Caco-2 (cell line): ENCODE measurements around the gene EPHB1. TPM values are rescaled to one million over a fixed set of nuclear protein-coding genes. Genes with fewer than 3 reads are reported as not detected.

Source experiments
- Bru-seq: library from RNA; stranded (reverse); fragments of 400-500 nt; gene quantifications from one replicate; lab custom pipeline; 2021; lab: Mats Ljungman, UMichigan
- BruChase-seq, 2 experiments: library from RNA; stranded (reverse); fragments of 400-500 nt; gene quantifications; one replicate each; lab custom pipeline; 2021; lab: Mats Ljungman, UMichigan
- BruUV-seq: library from RNA; stranded (reverse); fragments of 400-500 nt; replicated peaks from 2 replicates; lab custom pipeline; 2021; lab: Mats Ljungman, UMichigan
- CTCF ChIA-PET: fragments of 300-600 bp; sonication (Branson Sonifier 250); formaldehyde crosslinking; loops from one replicate; lab custom pipeline; 2022; ENCODE audit warnings: antibody characterized with exemption; lab: Charles Lee
- POLR2A ChIA-PET: fragments of 300-600 bp; sonication (Branson Sonifier 250); formaldehyde crosslinking; loops from one replicate; lab custom pipeline; 2022; ENCODE audit warnings: antibody characterized with exemption; lab: Charles Lee
- DNase-seq, 2 experiments: peaks; one replicate each; pipeline versions ENCODE4 v3.0.0 to v3.0.0-alpha.2; 2020 to 2022
- H3K27me3 ChIP-seq: replicated peaks from 2 replicates; pipeline ENCODE4 v1.6.0; 2011; ENCODE audit warnings: low read length; ENCODE audit not compliant: control insufficient read depth, insufficient read depth
- H3K36me3 ChIP-seq: 2 replicates; pipeline ENCODE4 v1.5.1; 2011; ENCODE audit warnings: low read length; ENCODE audit not compliant: control insufficient read depth, insufficient read depth
- H3K4me1 ChIP-seq: fragments of 250-450 bp; sonication (Bioruptor Pico); 2 replicates; pipeline ENCODE4 v1.5.1; 2020; ENCODE audit warnings: mild to moderate bottlenecking
- H3K4me3 ChIP-seq: 2 replicates; pipeline ENCODE4 v1.5.1; 2011; ENCODE audit warnings: low read depth, mild to moderate bottlenecking, control low read depth, low read length
- H3K9me3 ChIP-seq: fragments of 250-450 bp; sonication (Bioruptor Pico); 2 replicates; pipeline ENCODE4 v1.5.1; 2020; ENCODE audit warnings: mild to moderate bottlenecking, moderate library complexity
- H3K27ac Mint-ChIP-seq: one replicate; pipeline ENCODE4 v1.8.0; 2022; ENCODE audit warnings: mixed read lengths; ENCODE audit not compliant: unreplicated experiment
- H3K27me3 Mint-ChIP-seq: one replicate; pipeline ENCODE4 v1.8.0; 2022; ENCODE audit warnings: mixed read lengths; ENCODE audit not compliant: insufficient read depth, unreplicated experiment
- H3K36me3 Mint-ChIP-seq: one replicate; pipeline ENCODE4 v1.8.0; 2022; ENCODE audit warnings: mild to moderate bottlenecking, mixed read lengths; ENCODE audit not compliant: insufficient read depth, unreplicated experiment
- H3K4me1 Mint-ChIP-seq: one replicate; pipeline ENCODE4 v1.8.0; 2022; ENCODE audit warnings: low read depth, mixed read lengths; ENCODE audit not compliant: unreplicated experiment
- H3K4me3 Mint-ChIP-seq: one replicate; pipeline ENCODE4 v1.8.0; 2022; ENCODE audit warnings: mild to moderate bottlenecking, moderate library complexity, mixed read lengths; ENCODE audit not compliant: unreplicated experiment
- H3K9me3 Mint-ChIP-seq: one replicate; pipeline ENCODE4 v1.8.0; 2022; ENCODE audit warnings: mixed read lengths; ENCODE audit not compliant: unreplicated experiment
- intact Hi-C: fragments of 100-400 bp; cut with micrococcal nuclease; formaldehyde crosslinking; loops from one replicate; pipeline ENCODE4 v1.10.0; 2022; ENCODE audit not compliant: unreplicated experiment
- long read RNA-seq: library from polyadenylated mRNA; stranded (forward); transcript quantifications from one replicate; pipeline ENCODE4 v2.0.0, GENCODE V29; 2022
- total RNA-seq: library from RNA; stranded (reverse); gene quantifications from 2 replicates; pipeline ENCODE4 v1.2.3, GENCODE V29; 2022
- TF ChIP-seq, protein P1 (sequence below), 2 experiments: fragments of 200-600 bp in 1 of 2; IDR thresholded peaks; 1 replicate in 1 of 2; 2 replicates in 1 of 2; pipeline versions ENCODE4 v1.5.1 to v1.8.0; 2011 to 2022; ENCODE audit warnings: antibody characterized with exemption in 1 of 2, control low read depth in 1 of 2, inconsistent platforms in 1 of 2, low read depth in 1 of 2, low read length in 1 of 2, mild to moderate bottlenecking in 1 of 2, moderate library complexity in 1 of 2; ENCODE audit not compliant: insufficient read depth in 1 of 2, severe bottlenecking in 1 of 2, unreplicated experiment in 1 of 2

The EPHB1 gene
- total RNA-seq (2.3 and 4.6 TPM in 2 replicates), Bru-seq, nascent RNA (percentile 43 among the genes with signal in this experiment), BruChase-seq, experiment 1, labeled RNA remaining after a 2-hour chase (percentile 38 among the genes with signal in this experiment), BruChase-seq, experiment 2, labeled RNA remaining after a 6-hour chase (percentile 36 among the genes with signal in this experiment)
- long read RNA-seq, full-length matches to known transcripts: 1 of 5 reads
- long read RNA-seq, partial matches to known transcripts: 3 of 5 reads
- long read RNA-seq, other reads (novel, unspliced or antisense): 1 of 5 reads

DNA sequence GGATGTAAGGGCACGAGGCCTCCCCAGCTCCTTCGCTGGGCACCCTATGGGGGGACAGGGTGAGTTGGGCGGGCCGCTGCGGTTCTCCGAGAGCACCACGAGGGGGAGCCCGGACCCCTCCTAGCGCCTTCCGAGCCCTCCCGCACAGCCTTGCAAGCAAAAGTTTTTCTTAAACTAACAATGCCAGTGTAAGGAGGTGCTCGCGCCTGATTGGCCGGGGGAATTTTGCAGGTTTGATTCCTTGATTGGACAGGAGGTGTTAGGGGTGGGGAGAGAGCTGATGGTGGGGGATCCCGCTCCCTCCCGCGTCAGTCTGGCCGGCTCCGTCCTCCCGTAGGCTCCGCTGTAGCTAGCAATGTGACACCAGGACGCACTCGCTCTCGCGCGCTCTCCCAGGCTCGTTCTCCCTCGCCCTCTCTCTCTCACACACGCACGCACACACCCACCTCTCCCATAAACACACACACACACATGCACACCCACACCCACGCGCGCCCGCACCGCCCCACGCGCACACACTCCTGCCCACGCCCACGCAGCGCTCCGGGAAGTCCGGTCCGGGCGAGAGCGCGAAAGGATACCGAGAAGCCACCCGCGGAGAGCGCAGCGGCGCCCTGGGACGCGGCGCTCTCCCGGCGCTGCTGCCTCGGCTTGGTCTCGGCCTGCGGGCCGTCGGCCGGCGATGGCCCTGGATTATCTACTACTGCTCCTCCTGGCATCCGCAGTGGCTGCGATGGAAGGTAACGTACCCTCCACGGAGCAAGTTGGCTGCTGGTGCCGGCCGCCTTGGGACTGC lies at the start of gene EPHB1:
Gene EPHB1, plus strand, starts transcription at position 311 of the 796 bp plus-strand sequence.
- Histone ChIP-seq H3K4me1 (no peaks in the 10 kb centered on the region; the same call in 1 of the 2 replicates), H3K36me3 (no peaks in the 10 kb centered on the region), H3K4me3 (peak within 1 kb of the TSS; percentile 53), H3K27me3 (peaks cover 3% of the 10 kb centered on the region), H3K9me3 (no peaks in the 10 kb centered on the region)
- intact Hi-C loops: loop anchor here (5.0 to 10.0 kb wide), 2 partner anchors 180 to 193 kb away; no protein-coding TSS in a partner anchor
- Mint-ChIP-seq H3K9me3 (no peaks in the 10 kb centered on the region), H3K36me3 (no peaks in the 10 kb centered on the region), H3K4me1 (no peaks in the 10 kb centered on the region), H3K27me3 (peaks cover 21% of the 10 kb centered on the region), H3K27ac (no peak within 1 kb of the TSS), H3K4me3 (peak within 1 kb of the TSS; percentile 96)
- BruUV-seq: no TSS peak
- POLR2A ChIA-PET: interaction anchor here (0.6 kb wide), 1 partner anchor 169 kb away, joined by 3 read pairs; no protein-coding TSS in a partner anchor
- CTCF ChIA-PET: interaction anchor here (0.5 to 2.4 kb wide), 20 partner anchors 10 to 1276 kb away, joined by 3 to 12 read pairs (median 3); no protein-coding TSS in a partner anchor
- peak; percentile 83 to 88 for DNase-seq
- TF ChIP-seq, protein P1, sequence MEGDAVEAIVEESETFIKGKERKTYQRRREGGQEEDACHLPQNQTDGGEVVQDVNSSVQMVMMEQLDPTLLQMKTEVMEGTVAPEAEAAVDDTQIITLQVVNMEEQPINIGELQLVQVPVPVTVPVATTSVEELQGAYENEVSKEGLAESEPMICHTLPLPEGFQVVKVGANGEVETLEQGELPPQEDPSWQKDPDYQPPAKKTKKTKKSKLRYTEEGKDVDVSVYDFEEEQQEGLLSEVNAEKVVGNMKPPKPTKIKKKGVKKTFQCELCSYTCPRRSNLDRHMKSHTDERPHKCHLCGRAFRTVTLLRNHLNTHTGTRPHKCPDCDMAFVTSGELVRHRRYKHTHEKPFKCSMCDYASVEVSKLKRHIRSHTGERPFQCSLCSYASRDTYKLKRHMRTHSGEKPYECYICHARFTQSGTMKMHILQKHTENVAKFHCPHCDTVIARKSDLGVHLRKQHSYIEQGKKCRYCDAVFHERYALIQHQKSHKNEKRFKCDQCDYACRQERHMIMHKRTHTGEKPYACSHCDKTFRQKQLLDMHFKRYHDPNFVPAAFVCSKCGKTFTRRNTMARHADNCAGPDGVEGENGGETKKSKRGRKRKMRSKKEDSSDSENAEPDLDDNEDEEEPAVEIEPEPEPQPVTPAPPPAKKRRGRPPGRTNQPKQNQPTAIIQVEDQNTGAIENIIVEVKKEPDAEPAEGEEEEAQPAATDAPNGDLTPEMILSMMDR (IDR thresholded peaks at IDR 0.05; ENCODE audit: insufficient read depth in 1 of 2, low read depth in 1 of 2, low read length in 1 of 2, severe bottlenecking in 1 of 2, unreplicated experiment in 1 of 2): peak; percentile 86 to 94

DNA sequence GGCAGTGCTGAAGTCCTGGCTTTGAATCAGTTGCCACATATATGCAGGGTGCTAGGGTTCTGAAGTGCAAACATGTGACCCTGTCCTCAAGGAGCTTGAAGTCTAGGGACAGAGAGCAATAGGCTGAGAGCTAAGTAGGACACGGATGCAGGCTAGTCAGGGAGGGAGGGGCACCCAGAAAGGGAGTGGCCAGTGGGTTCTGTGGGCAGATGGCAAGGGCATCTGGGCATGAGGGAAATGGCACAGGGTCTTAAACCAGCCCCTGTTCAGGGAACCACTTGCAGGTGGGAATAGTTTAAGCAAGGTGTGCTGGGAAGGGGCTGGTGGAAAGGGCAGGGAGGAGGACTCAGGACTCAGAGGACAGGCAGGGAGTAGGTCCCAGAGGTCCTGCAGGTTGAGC lies 46.4 kb upstream of the EPHB1 start:
- Histone ChIP-seq H3K4me3 (no peak overlapping the region), H3K27me3 (no peaks in the 10 kb centered on the region), H3K9me3 (no peaks in the 10 kb centered on the region), H3K36me3 (no peaks in the 10 kb centered on the region), H3K4me1 (no peaks in the 10 kb centered on the region)
- no peaks in the 10 kb centered on the region for H3K9me3 Mint-ChIP-seq
- intact Hi-C loops: no loop called here
- H3K27me3 Mint-ChIP-seq: peaks cover 2% of the 10 kb centered on the region
- TF ChIP-seq, protein P1 (IDR thresholded peaks at IDR 0.05; ENCODE audit: insufficient read depth in 1 of 2, low read depth in 1 of 2, low read length in 1 of 2, severe bottlenecking in 1 of 2, unreplicated experiment in 1 of 2): no peak
- DNase-seq: no peak
- CTCF ChIA-PET: no interaction called here
- H3K4me3 Mint-ChIP-seq: no peak overlapping the region
- H3K4me1 Mint-ChIP-seq: no peaks in the 10 kb centered on the region
- POLR2A ChIA-PET: no interaction called here
- no peaks in the 10 kb centered on the region for H3K36me3 Mint-ChIP-seq
- BruUV-seq: no TSS peak
- no peak overlapping the region for H3K27ac Mint-ChIP-seq

DNA sequence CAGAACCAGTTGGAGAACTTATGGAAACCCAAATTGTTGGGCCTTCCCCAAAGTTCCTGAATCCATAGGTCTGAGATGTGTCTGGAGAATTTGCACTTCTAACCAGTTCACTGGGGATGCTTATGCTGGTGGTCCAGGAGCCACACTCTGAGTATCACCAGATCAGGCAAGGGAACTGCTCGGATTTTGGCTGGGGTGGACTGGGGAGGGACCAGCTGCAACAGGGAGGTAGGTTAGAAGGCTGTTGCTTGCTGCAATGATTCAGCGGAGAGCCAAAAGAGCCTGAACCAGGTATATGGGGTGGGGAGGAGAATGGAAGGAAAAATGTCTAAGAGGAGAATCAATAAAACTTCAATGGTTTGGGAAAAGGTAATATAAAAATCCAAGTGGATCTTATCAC lies 45.9 kb upstream of the EPHB1 start:
- TF ChIP-seq, protein P1 (IDR thresholded peaks at IDR 0.05; ENCODE audit: insufficient read depth in 1 of 2, low read depth in 1 of 2, low read length in 1 of 2, severe bottlenecking in 1 of 2, unreplicated experiment in 1 of 2): no peak
- Histone ChIP-seq H3K9me3 (no peaks in the 10 kb centered on the region), H3K36me3 (no peaks in the 10 kb centered on the region), H3K27me3 (no peaks in the 10 kb centered on the region), H3K4me3 (no peak overlapping the region), H3K4me1 (no peaks in the 10 kb centered on the region)
- no peak for DNase-seq
- H3K36me3 Mint-ChIP-seq: no peaks in the 10 kb centered on the region
- H3K9me3 Mint-ChIP-seq: no peaks in the 10 kb centered on the region
- no peak overlapping the region for H3K27ac Mint-ChIP-seq
- POLR2A ChIA-PET: no interaction called here
- intact Hi-C loops: no loop called here
- no peaks in the 10 kb centered on the region for H3K4me1 Mint-ChIP-seq
- H3K4me3 Mint-ChIP-seq: no peak overlapping the region
- CTCF ChIA-PET: no interaction called here
- no TSS peak for BruUV-seq
- peaks cover 2% of the 10 kb centered on the region for H3K27me3 Mint-ChIP-seq
